Measurements from ENCODE around the gene KIF12.

KIF12 gene

GRCh38 chr9:114107286-114108001 lies 8.4 kb upstream of the KIF12 start:
- no peak overlapping the region for H3K27ac ChIP-seq
- no peak for TF ChIP-seq ZFX (IDR thresholded peaks at IDR 0.05)
- TF ChIP-seq, protein P1, sequence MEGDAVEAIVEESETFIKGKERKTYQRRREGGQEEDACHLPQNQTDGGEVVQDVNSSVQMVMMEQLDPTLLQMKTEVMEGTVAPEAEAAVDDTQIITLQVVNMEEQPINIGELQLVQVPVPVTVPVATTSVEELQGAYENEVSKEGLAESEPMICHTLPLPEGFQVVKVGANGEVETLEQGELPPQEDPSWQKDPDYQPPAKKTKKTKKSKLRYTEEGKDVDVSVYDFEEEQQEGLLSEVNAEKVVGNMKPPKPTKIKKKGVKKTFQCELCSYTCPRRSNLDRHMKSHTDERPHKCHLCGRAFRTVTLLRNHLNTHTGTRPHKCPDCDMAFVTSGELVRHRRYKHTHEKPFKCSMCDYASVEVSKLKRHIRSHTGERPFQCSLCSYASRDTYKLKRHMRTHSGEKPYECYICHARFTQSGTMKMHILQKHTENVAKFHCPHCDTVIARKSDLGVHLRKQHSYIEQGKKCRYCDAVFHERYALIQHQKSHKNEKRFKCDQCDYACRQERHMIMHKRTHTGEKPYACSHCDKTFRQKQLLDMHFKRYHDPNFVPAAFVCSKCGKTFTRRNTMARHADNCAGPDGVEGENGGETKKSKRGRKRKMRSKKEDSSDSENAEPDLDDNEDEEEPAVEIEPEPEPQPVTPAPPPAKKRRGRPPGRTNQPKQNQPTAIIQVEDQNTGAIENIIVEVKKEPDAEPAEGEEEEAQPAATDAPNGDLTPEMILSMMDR (conservative IDR thresholded peaks at IDR 0.05), result no peak

- no peak overlapping the region for H3K27ac ChIP-seq
Observed at GRCh38 chr9:114105236-114105635, 6.1 kb upstream of the KIF12 start.

GRCh38 chr9:114102484-114102883 lies 3.4 kb upstream of the KIF12 start:
- H3K27ac ChIP-seq, result no peak overlapping the region
- TF ChIP-seq, protein P1 (conservative IDR thresholded peaks at IDR 0.05), result no peak
- TF ChIP-seq ZFX (IDR thresholded peaks at IDR 0.05), result no peak

More at GRCh38 chr9:114105236-114105635, 6.1 kb upstream of the KIF12 start:
- no peak for TF ChIP-seq ZFX (IDR thresholded peaks at IDR 0.05)
- TF ChIP-seq, protein P1 (conservative IDR thresholded peaks at IDR 0.05), result no peak

- TF ChIP-seq, protein P1 (conservative IDR thresholded peaks at IDR 0.05), result no peak
- TF ChIP-seq ZFX (IDR thresholded peaks at IDR 0.05), result no peak
- no peak overlapping the region for H3K27ac ChIP-seq
Observed at GRCh38 chr9:114100536-114100935, 1.4 kb upstream of the KIF12 start.

DNA sequence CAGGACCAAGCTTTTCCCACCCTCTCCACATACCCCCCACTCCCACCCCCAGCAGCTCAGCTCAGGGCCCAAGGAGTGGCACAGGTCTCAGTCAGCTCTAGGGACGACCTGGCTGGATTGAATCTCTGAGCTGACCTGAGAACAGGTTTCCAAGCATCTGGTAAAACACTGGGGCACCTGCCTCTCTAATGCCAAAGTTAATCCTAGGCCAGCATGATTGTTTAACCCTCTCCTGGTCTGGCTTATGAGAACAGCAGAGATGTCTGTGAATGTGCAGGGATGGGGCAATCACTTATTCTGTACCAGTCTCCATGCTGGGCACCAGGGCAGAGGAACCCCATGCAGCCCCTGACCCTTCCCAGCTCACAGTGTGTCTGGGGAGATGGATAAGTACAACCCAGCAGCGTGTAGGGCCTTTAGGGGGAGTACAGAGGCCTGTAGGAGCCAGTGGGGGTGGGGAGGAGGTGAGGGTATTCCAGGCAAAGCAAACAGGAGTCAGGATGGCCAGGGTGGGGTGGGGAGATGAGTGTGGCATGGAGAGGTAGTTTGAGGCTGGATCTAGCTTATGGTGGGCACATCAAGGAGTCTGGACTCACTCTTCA lies 678 bp upstream of the KIF12 start:
- TF ChIP-seq ZFX (IDR thresholded peaks at IDR 0.05), result no peak
- TF ChIP-seq, protein P1 (conservative IDR thresholded peaks at IDR 0.05), result no peak
- H3K27ac ChIP-seq, result no peak overlapping the region

DNA sequence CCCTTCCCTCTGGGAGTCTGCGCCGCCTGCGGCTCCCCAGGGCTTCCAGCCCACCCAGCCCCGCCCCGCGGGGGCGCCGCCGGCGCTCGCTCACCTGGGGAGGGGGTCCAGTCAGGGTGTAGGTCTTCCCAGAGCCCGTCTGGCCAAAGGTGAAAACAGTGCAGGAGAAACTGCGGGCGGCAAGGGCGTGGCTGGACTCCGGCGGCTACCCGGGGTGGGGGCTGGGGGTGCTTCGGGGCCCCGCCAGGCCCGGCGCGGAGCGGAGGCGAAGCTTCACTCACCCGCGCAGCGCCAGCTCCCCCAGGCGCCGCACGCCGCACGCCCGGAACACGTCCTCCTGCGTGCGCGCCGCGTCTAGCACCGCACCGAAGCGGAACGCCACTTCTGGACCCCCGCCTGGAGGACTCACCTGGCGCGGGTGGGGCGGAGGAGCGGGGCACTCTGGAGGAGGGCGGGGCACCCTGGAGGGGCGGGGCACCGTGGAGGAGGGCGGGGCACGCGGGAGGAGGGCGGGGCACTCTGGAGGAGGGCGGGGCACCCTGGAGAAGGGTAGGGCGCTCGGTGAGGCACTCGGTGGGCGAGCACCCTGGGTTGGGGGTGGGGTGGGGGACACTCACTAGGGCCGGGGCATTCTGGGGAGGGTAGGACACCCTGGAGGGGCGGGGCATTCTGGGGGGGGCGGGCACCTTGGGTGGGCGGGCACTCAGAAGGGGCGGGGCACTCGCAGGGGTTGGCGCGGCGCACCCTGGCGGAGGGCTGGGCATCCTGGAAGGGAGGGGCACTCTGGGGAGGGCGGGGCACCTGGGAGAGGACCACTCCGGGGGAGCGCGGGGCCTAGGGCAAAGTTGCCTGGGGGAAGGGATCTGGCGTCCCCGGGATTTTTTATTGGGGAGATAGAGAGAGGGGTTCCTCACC lies 814 bp downstream of the KIF12 start:
- H3K27ac ChIP-seq, result no peak overlapping the region; the same call in 1 of the 2 replicates
- no peak for TF ChIP-seq ZFX (IDR thresholded peaks at IDR 0.05)
- TF ChIP-seq, protein P1 (conservative IDR thresholded peaks at IDR 0.05), result no peak
